IMR-90 (cell line): ENCODE measurements around the gene RAB3A. TPM values are rescaled to one million over a fixed set of nuclear protein-coding genes. Genes with fewer than 3 reads are reported as not detected.
A peak's percentile ranks its signal among the peaks of the same experiment; 100 is the strongest.

Experiments used
- ATAC-seq: fragments of 200-7000 bp; cut with Tn5 transposase; 2 replicates; pipeline ENCODE4 v1.9.1; 2020; ENCODE audit warnings: low read depth, mild to moderate bottlenecking, moderate library complexity
- BruUV-seq: library from RNA; stranded (reverse); fragments of 400-500 nt; replicated peaks from 2 replicates; lab custom pipeline; 2021; lab: Mats Ljungman, UMichigan
- CTCF ChIA-PET: fragments of 300-600 bp; formaldehyde crosslinking; extraction: SDS; loops from one replicate; lab custom pipeline; 2021; ENCODE audit warnings: antibody characterized with exemption; lab: Yijun Ruan, JAX
- POLR2A ChIA-PET: fragments of 300-600 bp; sonication (Branson Sonifier 250); formaldehyde crosslinking; loops from one replicate; lab custom pipeline; 2022; ENCODE audit warnings: antibody characterized with exemption; ENCODE audit not compliant: unreplicated experiment; lab: Charles Lee
- DNase-seq: peaks from one replicate; pipeline ENCODE4 v3.0.0; 2013
- H2AFZ ChIP-seq: replicated peaks from 2 replicates; pipeline ENCODE3; 2013; ENCODE audit warnings: low read length, mild to moderate bottlenecking; ENCODE audit not compliant: poor library complexity
- H2AK5ac ChIP-seq: 2 replicates; pipeline ENCODE4 v1.6.1; 2013; ENCODE audit warnings: low read depth, low read length, inconsistent platforms
- H2AK9ac ChIP-seq: replicated peaks from 2 replicates; pipeline ENCODE3; 2013; ENCODE audit warnings: mild to moderate bottlenecking, low read depth, low read length, moderate library complexity; ENCODE audit not compliant: poor library complexity
- H2BK120ac ChIP-seq: 2 replicates; pipeline ENCODE4 v1.6.1; 2013; ENCODE audit warnings: low read depth, low read length, inconsistent platforms
- H2BK15ac ChIP-seq: 3 replicates; pipeline ENCODE4 v1.6.1; 2013; ENCODE audit warnings: low read depth, low read length, inconsistent platforms
- H2BK20ac ChIP-seq: 2 replicates; pipeline ENCODE4 v1.6.1; 2013; ENCODE audit warnings: low read depth, mild to moderate bottlenecking, inconsistent platforms, low read length, moderate library complexity
- H2BK5ac ChIP-seq: 2 replicates; pipeline ENCODE4 v1.6.1; 2013; ENCODE audit warnings: mild to moderate bottlenecking, low read depth, low read length, inconsistent platforms; ENCODE audit not compliant: poor library complexity, severe bottlenecking
- H3K14ac ChIP-seq: replicated peaks from 2 replicates; pipeline ENCODE4 v1.6.1; 2013; ENCODE audit warnings: low read depth, low read length, inconsistent platforms
- H3K18ac ChIP-seq: 2 replicates; pipeline ENCODE4 v1.6.1; 2013; ENCODE audit warnings: low read depth, low read length, control low read depth
- H3K23ac ChIP-seq: 2 replicates; pipeline ENCODE4 v1.6.1; 2013; ENCODE audit warnings: low read depth, low read length, inconsistent platforms
- H3K27ac ChIP-seq: 2 replicates; pipeline ENCODE4 v1.5.1; 2013; ENCODE audit warnings: mild to moderate bottlenecking, control low read depth, low read length; ENCODE audit not compliant: insufficient read depth
- H3K27me3 ChIP-seq: 2 replicates; pipeline ENCODE4 v1.6.1; 2013; ENCODE audit warnings: low read length; ENCODE audit not compliant: control insufficient read depth, insufficient read depth
- H3K36me3 ChIP-seq: 2 replicates; pipeline ENCODE4 v1.6.1; 2013; ENCODE audit warnings: low read length, mixed read lengths; ENCODE audit not compliant: control insufficient read depth, insufficient read depth
- H3K4ac ChIP-seq: 2 replicates; pipeline ENCODE4 v1.6.1; 2013; ENCODE audit warnings: low read depth, low read length, inconsistent platforms
- H3K4me1 ChIP-seq: 2 replicates; pipeline ENCODE4 v1.6.1; 2013; ENCODE audit warnings: low read length, mixed read lengths; ENCODE audit not compliant: control insufficient read depth, insufficient read depth
- H3K4me2 ChIP-seq: 2 replicates; pipeline ENCODE4 v1.6.1; 2013; ENCODE audit warnings: low read depth, mild to moderate bottlenecking, control low read depth, low read length, moderate library complexity
- H3K4me3 ChIP-seq: 2 replicates; pipeline ENCODE4 v1.5.1; 2013; ENCODE audit warnings: low read depth, mild to moderate bottlenecking, control low read depth, low read length, moderate library complexity; ENCODE audit not compliant: insufficient read depth
- H3K56ac ChIP-seq: 2 replicates; pipeline ENCODE4 v1.6.1; 2013; ENCODE audit warnings: low read length, inconsistent platforms; ENCODE audit not compliant: insufficient read depth; ENCODE audit errors: extremely low read depth
- H3K79me1 ChIP-seq, 2 experiments: 2 replicates each; pipeline ENCODE4 v1.6.1; 2013; ENCODE audit warnings: low read length in 2 of 2, inconsistent platforms in 1 of 2, low read depth in 1 of 2
- H3K9ac ChIP-seq: 2 replicates; pipeline ENCODE4 v1.6.1; 2013; ENCODE audit warnings: low read depth, low read length, control low read depth
- H3K9me1 ChIP-seq: 2 replicates; pipeline ENCODE4 v1.6.1; 2013; ENCODE audit warnings: low read length, inconsistent platforms; ENCODE audit not compliant: insufficient read depth
- H3K9me3 ChIP-seq: 2 replicates; pipeline ENCODE4 v1.6.1; 2013; ENCODE audit warnings: low read length; ENCODE audit not compliant: control insufficient read depth, insufficient read depth
- H4K20me1 ChIP-seq: 2 replicates; pipeline ENCODE4 v1.6.1; 2013; ENCODE audit warnings: low read length, inconsistent platforms; ENCODE audit not compliant: insufficient read depth
- H4K5ac ChIP-seq: 2 replicates; pipeline ENCODE4 v1.6.1; 2013; ENCODE audit warnings: mild to moderate bottlenecking, low read depth, low read length, control low read depth
- H4K8ac ChIP-seq, 2 experiments: 2 replicates each; pipeline ENCODE4 v1.6.1; 2013; ENCODE audit warnings: low read depth in 2 of 2, low read length in 2 of 2, control low read depth in 1 of 2, inconsistent platforms in 1 of 2
- H4K91ac ChIP-seq: 2 replicates; pipeline ENCODE4 v1.6.1; 2013; ENCODE audit warnings: low read depth, low read length, inconsistent platforms; ENCODE audit not compliant: insufficient read depth
- BHLHE40 ChIP-seq: fragments of 150-350 bp; IDR thresholded peaks from 2 replicates; pipeline ENCODE4 v1.6.1; 2016; ENCODE audit warnings: mild to moderate bottlenecking, low read depth, low read length
- CHD1 ChIP-seq: IDR thresholded peaks from 2 replicates; pipeline ENCODE4 v1.6.1; 2012; ENCODE audit warnings: low read depth, low read length, improper control_type of control experiment
- FOS ChIP-seq: fragments of 150-350 bp; IDR thresholded peaks from 2 replicates; pipeline ENCODE4 v1.6.1; 2016; ENCODE audit warnings: low read depth, low read length
- MAFK ChIP-seq: IDR thresholded peaks from 2 replicates; pipeline ENCODE4 v1.6.1; 2012; ENCODE audit warnings: low read depth, low read length, improper control_type of control experiment
- MAZ ChIP-seq: IDR thresholded peaks from 2 replicates; pipeline ENCODE4 v1.6.1; 2012; ENCODE audit warnings: low read depth, mild to moderate bottlenecking, low read length, improper control_type of control experiment, moderate library complexity, borderline replicate concordance
- MXI1 ChIP-seq: IDR thresholded peaks from 2 replicates; pipeline ENCODE4 v1.6.1; 2012; ENCODE audit warnings: low read depth, mild to moderate bottlenecking, low read length, moderate library complexity, borderline replicate concordance
- RAD21 ChIP-seq: IDR thresholded peaks from 2 replicates; pipeline ENCODE4 v1.6.1; 2012; ENCODE audit warnings: low read length, improper control_type of control experiment
- RCOR1 ChIP-seq: IDR thresholded peaks from 2 replicates; pipeline ENCODE4 v1.6.1; 2012; ENCODE audit warnings: mild to moderate bottlenecking, low read length, improper control_type of control experiment; ENCODE audit not compliant: insufficient replicate concordance
- SMC3 ChIP-seq: fragments of 150-350 bp; IDR thresholded peaks from 2 replicates; pipeline ENCODE4 v1.6.1; 2016; ENCODE audit warnings: low read depth, mild to moderate bottlenecking, antibody characterized with exemption, low read length, moderate library complexity
- WGBS, 2 experiments: methylation state at CpG; one replicate each; pipeline versions ENCODE4 v1.1.5 to v1.1.7; 2013; ENCODE audit warnings: missing lambda C conversion rate in 2 of 2; ENCODE audit not compliant: insufficient read length in 1 of 2; ENCODE audit errors: extremely low coverage in 2 of 2; 5-methylcytosine and 5-hydroxymethylcytosine counted together
- dilution Hi-C: fragments of 300-500 bp; cut with HindIII; formaldehyde crosslinking; loops from one replicate; pipeline ENCODE4 v1.14.3; 2018; ENCODE audit warnings: low sequenced_read_pairs; ENCODE audit not compliant: unreplicated experiment
- in situ Hi-C: fragments of 300-500 bp; cut with MboI; formaldehyde crosslinking; loops from 3 replicates; pipeline ENCODE4 v1.14.3; 2019; ENCODE audit warnings: low sequenced_read_pairs, inconsistent platforms, mixed read lengths
- intact Hi-C: fragments of 100-400 bp; cut with micrococcal nuclease; formaldehyde crosslinking; loops from 2 replicates; pipeline ENCODE4 v1.10.0; 2022
- polyA plus RNA-seq, 3 experiments: library from polyadenylated mRNA; depleted of rRNA; stranded (reverse); fragments of >200 nt; gene quantifications; 2 replicates each; pipeline ENCODE4 v1.2.3, GENCODE V29; 2012; ENCODE audit warnings: low replicate concordance in 1 of 3
- total RNA-seq: library from RNA; depleted of rRNA; stranded (reverse); fragments of >200 nt; gene quantifications from 2 replicates; pipeline ENCODE4 v1.2.3, GENCODE V29; 2012
- TF ChIP-seq, protein P1 (sequence below): fragments of 150-350 bp; IDR thresholded peaks from 2 replicates; pipeline ENCODE4 v1.6.1; 2017; ENCODE audit warnings: mild to moderate bottlenecking, antibody characterized with exemption, low read length, low read depth
- TF ChIP-seq, protein P2 (sequence below): conservative IDR thresholded peaks from 2 replicates; pipeline ENCODE4 v1.5.1; 2012; ENCODE audit warnings: mild to moderate bottlenecking, low read depth, low read length, improper control_type of control experiment

RAB3A gene
- total and polyA plus RNA-seq, 2 of the 4 experiments (the other 2 are of a cell fraction), result 3.0 to 13.6 TPM

DNA sequence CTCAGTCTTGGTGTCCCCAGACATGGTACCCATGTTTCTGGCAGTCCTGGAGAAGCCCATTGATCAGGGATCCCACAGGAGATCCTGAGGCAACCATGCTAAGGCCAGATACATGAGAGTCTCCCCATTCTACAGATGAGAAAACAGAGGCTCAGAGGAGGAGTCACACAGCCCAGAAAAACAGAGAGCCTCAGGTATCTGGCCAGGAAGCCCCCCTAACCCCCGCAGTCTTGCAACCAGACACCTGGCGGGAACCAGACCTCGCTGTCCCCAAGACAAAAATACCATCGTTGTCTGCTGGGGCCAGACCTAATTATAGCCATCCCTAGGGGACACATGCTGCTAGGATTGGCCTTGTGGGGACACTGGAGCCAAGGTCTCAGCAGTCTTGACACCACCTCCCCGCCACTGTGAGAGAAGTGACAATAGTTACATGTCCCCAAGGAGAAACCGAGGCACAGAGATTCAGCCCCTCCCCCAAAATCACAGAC is 24.0 kb upstream of the RAB3A start:
- TF ChIP-seq CHD1 (no peak), RCOR1 (no peak), BHLHE40 (no peak), FOS (no peak), RAD21 (no peak), MXI1 (no peak), MAZ (no peak), SMC3 (no peak), MAFK (no peak)
- TF ChIP-seq, protein P1, sequence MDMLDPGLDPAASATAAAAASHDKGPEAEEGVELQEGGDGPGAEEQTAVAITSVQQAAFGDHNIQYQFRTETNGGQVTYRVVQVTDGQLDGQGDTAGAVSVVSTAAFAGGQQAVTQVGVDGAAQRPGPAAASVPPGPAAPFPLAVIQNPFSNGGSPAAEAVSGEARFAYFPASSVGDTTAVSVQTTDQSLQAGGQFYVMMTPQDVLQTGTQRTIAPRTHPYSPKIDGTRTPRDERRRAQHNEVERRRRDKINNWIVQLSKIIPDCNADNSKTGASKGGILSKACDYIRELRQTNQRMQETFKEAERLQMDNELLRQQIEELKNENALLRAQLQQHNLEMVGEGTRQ, result no peak
- TF ChIP-seq, protein P2, sequence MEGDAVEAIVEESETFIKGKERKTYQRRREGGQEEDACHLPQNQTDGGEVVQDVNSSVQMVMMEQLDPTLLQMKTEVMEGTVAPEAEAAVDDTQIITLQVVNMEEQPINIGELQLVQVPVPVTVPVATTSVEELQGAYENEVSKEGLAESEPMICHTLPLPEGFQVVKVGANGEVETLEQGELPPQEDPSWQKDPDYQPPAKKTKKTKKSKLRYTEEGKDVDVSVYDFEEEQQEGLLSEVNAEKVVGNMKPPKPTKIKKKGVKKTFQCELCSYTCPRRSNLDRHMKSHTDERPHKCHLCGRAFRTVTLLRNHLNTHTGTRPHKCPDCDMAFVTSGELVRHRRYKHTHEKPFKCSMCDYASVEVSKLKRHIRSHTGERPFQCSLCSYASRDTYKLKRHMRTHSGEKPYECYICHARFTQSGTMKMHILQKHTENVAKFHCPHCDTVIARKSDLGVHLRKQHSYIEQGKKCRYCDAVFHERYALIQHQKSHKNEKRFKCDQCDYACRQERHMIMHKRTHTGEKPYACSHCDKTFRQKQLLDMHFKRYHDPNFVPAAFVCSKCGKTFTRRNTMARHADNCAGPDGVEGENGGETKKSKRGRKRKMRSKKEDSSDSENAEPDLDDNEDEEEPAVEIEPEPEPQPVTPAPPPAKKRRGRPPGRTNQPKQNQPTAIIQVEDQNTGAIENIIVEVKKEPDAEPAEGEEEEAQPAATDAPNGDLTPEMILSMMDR, result no peak
- in situ Hi-C loops, result no loop called here
- H3K9me1 ChIP-seq, result peaks cover 2% of the 10 kb centered on the region; the same call in 1 of the 2 replicates

More for the DNA sequence above, 24.0 kb upstream of the RAB3A start:
- no CpG with 5 or more reads among the region's 6 CpGs for WGBS, 2 experiments
- Histone ChIP-seq H3K14ac (no peak overlapping the region), H3K27ac (no peak overlapping the region), H3K4me1 (peaks cover 7% of the 10 kb centered on the region), H2AK5ac (no peak overlapping the region), H4K91ac (no peak overlapping the region), H3K9ac (no peak overlapping the region), H3K36me3 (no peaks in the 10 kb centered on the region), H4K5ac (no peak overlapping the region), H4K20me1 (no peaks in the 10 kb centered on the region), H2AFZ (no peak overlapping the region), H4K8ac (no peak overlapping the region), H3K56ac (no peak overlapping the region), H2BK120ac (no peak overlapping the region), H3K23ac (no peak overlapping the region; the same call in 1 of the 2 replicates), H2AK9ac (peak overlapping the region; percentile 3), H3K9me3 (no peaks in the 10 kb centered on the region), H3K79me1 (no peaks in the 10 kb centered on the region), H3K4ac (no peak overlapping the region), H3K18ac (no peak overlapping the region), H3K27me3 (peaks cover 20% of the 10 kb centered on the region; the same call in 1 of the 2 replicates), H3K4me2 (no peak overlapping the region), H3K4me3 (no peak overlapping the region), H2BK5ac (no peak overlapping the region), H2BK15ac (no peak overlapping the region), H2BK20ac (no peak overlapping the region)
- intact Hi-C loops (no loop called here), dilution Hi-C loops (no loop called here)
- no TSS peak for BruUV-seq
- POLR2A ChIA-PET, result no interaction called here
- DNase-seq (no peak), ATAC-seq (no peak)
- CTCF ChIA-PET, result no interaction called here
